Measurements from ENCODE around the gene SNAP29.
"Not testable (repeated sequence)": the region's sequence is repeated elsewhere in the genome, so short reads cannot be mapped to it uniquely, and the experiment has no call there.

SNAP29 gene

GRCh38 chr22:20931126-20931654 lies 72.4 kb downstream of the SNAP29 start:
- no peaks in the 10 kb centered on the region for H3K9me3 Mint-ChIP-seq
- no peaks in the 10 kb centered on the region for H3K27me3 Mint-ChIP-seq
- H3K4me3 Mint-ChIP-seq = no peak overlapping the region
- H3K4me1 Mint-ChIP-seq = peaks cover 22% of the 10 kb centered on the region
- peaks cover 17% of the 10 kb centered on the region for H3K36me3 Mint-ChIP-seq
- no peak for ATAC-seq (ENCODE audit: low read depth)
- DNase-seq (ENCODE audit: low spot score in 2 of 2) = no peak
- no peak overlapping the region for H3K27ac Mint-ChIP-seq

DNA sequence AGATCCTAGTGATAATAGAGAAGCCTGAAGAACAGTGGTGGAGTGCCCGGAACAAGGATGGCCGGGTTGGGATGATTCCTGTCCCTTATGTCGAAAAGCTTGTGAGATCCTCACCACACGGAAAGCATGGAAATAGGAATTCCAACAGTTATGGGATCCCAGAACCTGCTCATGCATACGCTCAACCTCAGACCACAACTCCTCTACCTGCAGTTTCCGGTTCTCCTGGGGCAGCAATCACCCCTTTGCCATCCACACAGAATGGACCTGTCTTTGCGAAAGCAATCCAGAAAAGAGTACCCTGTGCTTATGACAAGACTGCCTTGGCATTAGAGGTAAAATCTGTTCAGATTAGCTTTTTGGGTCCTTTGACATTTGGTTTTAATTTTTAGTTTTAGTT lies 75.1 kb downstream of the SNAP29 start:
- DNase-seq (ENCODE audit: low spot score in 2 of 2) (no peak), ATAC-seq (ENCODE audit: low read depth) (no peak)
- no peaks in the 10 kb centered on the region for H3K27me3 Mint-ChIP-seq
- H3K4me1 Mint-ChIP-seq = peaks cover 30% of the 10 kb centered on the region
- H3K9me3 Mint-ChIP-seq = no peaks in the 10 kb centered on the region
- H3K27ac Mint-ChIP-seq = no peak overlapping the region
- no peak overlapping the region for H3K4me3 Mint-ChIP-seq
- peaks cover 22% of the 10 kb centered on the region for H3K36me3 Mint-ChIP-seq

GRCh38 chr22:20935049-20935448 lies 76.2 kb downstream of the SNAP29 start:
- H3K27me3 Mint-ChIP-seq; H3K4me3 Mint-ChIP-seq; ATAC-seq (ENCODE audit: low read depth); H3K9me3 Mint-ChIP-seq; H3K27ac Mint-ChIP-seq; DNase-seq (ENCODE audit: low spot score in 2 of 2): not testable (repeated sequence)
- peaks cover 21% of the 10 kb centered on the region for H3K36me3 Mint-ChIP-seq
- peaks cover 31% of the 10 kb centered on the region for H3K4me1 Mint-ChIP-seq

- not testable (repeated sequence) for DNase-seq (ENCODE audit: low spot score in 2 of 2); H3K4me3 Mint-ChIP-seq; H3K27me3 Mint-ChIP-seq; ATAC-seq (ENCODE audit: low read depth); H3K9me3 Mint-ChIP-seq
- Mint-ChIP-seq H3K4me1 (peaks cover 40% of the 10 kb centered on the region), H3K27ac (peak overlapping the region; percentile 45), H3K36me3 (peaks cover 25% of the 10 kb centered on the region)
These were observed 77.2 kb downstream of the SNAP29 start for GRCh38 chr22:20935780-20936539.

GRCh38 chr22:20937031-20937793 lies 78.4 kb downstream of the SNAP29 start:
- H3K36me3 Mint-ChIP-seq = peaks cover 31% of the 10 kb centered on the region
- ATAC-seq (ENCODE audit: low read depth) (no peak), DNase-seq (ENCODE audit: low spot score in 2 of 2) (no peak)
- H3K27me3 Mint-ChIP-seq = no peaks in the 10 kb centered on the region
- peak overlapping the region; percentile 75 for H3K27ac Mint-ChIP-seq
- no peaks in the 10 kb centered on the region for H3K9me3 Mint-ChIP-seq
- H3K4me1 Mint-ChIP-seq = peaks cover 45% of the 10 kb centered on the region
- H3K4me3 Mint-ChIP-seq = peak overlapping the region; percentile 64

- Mint-ChIP-seq H3K9me3 (no peaks in the 10 kb centered on the region), H3K27me3 (no peaks in the 10 kb centered on the region), H3K4me3 (no peak overlapping the region), H3K27ac (no peak overlapping the region), H3K36me3 (peaks cover 32% of the 10 kb centered on the region), H3K4me1 (peaks cover 45% of the 10 kb centered on the region)
- ATAC-seq (ENCODE audit: low read depth) (no peak), DNase-seq (ENCODE audit: low spot score in 2 of 2) (no peak)
These were observed 79.2 kb downstream of the SNAP29 start for GRCh38 chr22:20937794-20938671.

- H3K27ac Mint-ChIP-seq; H3K9me3 Mint-ChIP-seq; H3K4me3 Mint-ChIP-seq; ATAC-seq (ENCODE audit: low read depth); H3K27me3 Mint-ChIP-seq; DNase-seq (ENCODE audit: low spot score in 2 of 2): not testable (repeated sequence)
- Mint-ChIP-seq H3K4me1 (peaks cover 49% of the 10 kb centered on the region), H3K36me3 (peaks cover 29% of the 10 kb centered on the region)
These were observed 80.8 kb downstream of the SNAP29 start for GRCh38 chr22:20939457-20940185.

DNA sequence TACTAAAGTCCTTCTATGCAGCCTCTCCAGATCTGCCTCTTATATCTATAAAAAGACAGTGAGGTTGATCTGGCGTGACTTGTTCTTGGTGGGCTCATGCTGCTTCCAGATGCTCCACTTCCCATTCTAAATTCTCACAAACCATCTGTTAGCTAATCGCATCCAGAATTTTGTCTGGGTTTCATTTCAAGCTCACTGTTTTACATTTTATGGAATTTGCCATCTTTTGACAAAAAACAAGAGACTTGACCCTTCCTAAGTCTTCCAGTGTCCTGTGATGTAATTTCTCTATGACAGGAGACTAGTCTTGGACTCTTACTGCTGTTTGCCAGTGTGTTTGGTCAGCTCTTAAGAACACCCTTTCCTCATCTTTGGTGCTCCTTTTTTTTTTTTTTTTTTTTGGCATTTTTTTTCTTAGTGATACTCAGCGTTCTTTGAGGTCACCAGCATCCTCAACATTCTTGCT lies 81.4 kb downstream of the SNAP29 start:
- ATAC-seq (ENCODE audit: low read depth) (no peak), DNase-seq (ENCODE audit: low spot score in 2 of 2) (no peak)
- no peaks in the 10 kb centered on the region for H3K27me3 Mint-ChIP-seq
- H3K4me1 Mint-ChIP-seq = peaks cover 50% of the 10 kb centered on the region
- H3K36me3 Mint-ChIP-seq = peaks cover 29% of the 10 kb centered on the region
- H3K4me3 Mint-ChIP-seq = no peak overlapping the region
- H3K9me3 Mint-ChIP-seq = no peaks in the 10 kb centered on the region
- peak overlapping the region; percentile 67 for H3K27ac Mint-ChIP-seq
